NB4 (cell line): ENCODE data around the gene ITSN1.

Experiments
- MAX ChIP-seq: IDR thresholded peaks from 2 replicates; pipeline ENCODE4 v1.6.1; 2011; ENCODE audit warnings: low read depth, low read length
- POLR2A ChIP-seq: IDR thresholded peaks from 2 replicates; pipeline ENCODE4 v1.6.1; 2011; ENCODE audit warnings: mild to moderate bottlenecking; ENCODE audit not compliant: insufficient read length; ENCODE audit errors: extremely low read depth
- TF ChIP-seq, protein P1 (sequence below): IDR thresholded peaks from one replicate; pipeline ENCODE4 v1.5.1; 2012; ENCODE audit warnings: low read depth, low read length

DNA sequence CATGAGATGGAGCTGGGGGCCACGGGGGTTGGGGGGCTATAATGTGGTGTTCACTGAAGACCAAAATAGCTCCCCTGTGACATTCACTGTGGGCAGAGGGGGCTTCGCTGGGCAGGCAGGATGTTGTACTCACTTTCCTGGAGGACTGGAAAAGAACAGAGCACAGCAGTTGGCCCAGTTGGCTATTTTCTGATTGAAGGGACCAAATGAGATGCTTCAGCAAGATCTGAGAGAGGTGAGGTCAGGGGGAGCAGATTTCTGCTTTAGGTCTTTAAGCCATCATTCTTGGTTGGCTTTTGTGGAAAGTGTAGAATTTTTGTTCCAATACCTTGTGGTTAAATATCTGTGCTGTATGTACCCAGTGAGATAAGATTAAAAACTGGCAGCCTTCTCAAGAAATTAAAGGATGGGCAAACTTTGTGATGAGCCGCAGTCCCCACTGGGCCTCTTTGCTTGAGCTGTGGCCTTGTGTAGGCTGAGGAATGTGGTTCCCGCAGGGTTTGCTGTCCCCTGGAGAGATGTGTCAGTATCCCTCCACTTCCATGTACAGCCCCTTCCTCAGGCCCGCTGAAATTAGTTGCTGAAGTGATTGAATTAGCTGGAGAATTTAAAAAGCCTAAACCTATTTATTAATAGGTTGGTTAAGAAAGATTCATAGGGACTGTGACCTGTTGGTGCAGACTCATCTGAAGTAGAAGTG, 192.7 kb downstream of the ITSN1 start:
- TF ChIP-seq POLR2A (no peak), MAX (no peak)
- TF ChIP-seq, protein P1, sequence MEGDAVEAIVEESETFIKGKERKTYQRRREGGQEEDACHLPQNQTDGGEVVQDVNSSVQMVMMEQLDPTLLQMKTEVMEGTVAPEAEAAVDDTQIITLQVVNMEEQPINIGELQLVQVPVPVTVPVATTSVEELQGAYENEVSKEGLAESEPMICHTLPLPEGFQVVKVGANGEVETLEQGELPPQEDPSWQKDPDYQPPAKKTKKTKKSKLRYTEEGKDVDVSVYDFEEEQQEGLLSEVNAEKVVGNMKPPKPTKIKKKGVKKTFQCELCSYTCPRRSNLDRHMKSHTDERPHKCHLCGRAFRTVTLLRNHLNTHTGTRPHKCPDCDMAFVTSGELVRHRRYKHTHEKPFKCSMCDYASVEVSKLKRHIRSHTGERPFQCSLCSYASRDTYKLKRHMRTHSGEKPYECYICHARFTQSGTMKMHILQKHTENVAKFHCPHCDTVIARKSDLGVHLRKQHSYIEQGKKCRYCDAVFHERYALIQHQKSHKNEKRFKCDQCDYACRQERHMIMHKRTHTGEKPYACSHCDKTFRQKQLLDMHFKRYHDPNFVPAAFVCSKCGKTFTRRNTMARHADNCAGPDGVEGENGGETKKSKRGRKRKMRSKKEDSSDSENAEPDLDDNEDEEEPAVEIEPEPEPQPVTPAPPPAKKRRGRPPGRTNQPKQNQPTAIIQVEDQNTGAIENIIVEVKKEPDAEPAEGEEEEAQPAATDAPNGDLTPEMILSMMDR, result no peak
